ENCODE data around the gene VSIG8. TPM values are rescaled to one million over a fixed set of nuclear protein-coding genes. Genes with fewer than 3 reads are reported as not detected.

The VSIG8 gene
- total RNA-seq, 2 donors from 2014 or later = not detected

GRCh38 chr1:159859767-159860322 lies 2.6 kb downstream of the VSIG8 start:
- no peak for TF ChIP-seq CTCF (conservative IDR thresholded peaks at IDR 0.05)
- H3K9me3 Mint-ChIP-seq = no peaks in the 10 kb centered on the region
- H3K27ac Mint-ChIP-seq = no peak overlapping the region
- no peaks in the 10 kb centered on the region for H3K4me1 Mint-ChIP-seq
- Histone ChIP-seq H3K27ac (ENCODE audit: low read depth, low read length) (no peak overlapping the region), H3K4me1 (ENCODE audit: control insufficient read depth, insufficient read depth, low read length) (no peaks in the 10 kb centered on the region), H3K4me3 (ENCODE audit: low read length) (no peak overlapping the region), H3K36me3 (ENCODE audit: control insufficient read depth, insufficient read depth, low read length) (no peaks in the 10 kb centered on the region), H3K9me3 (ENCODE audit: control insufficient read depth, low read length) (no peaks in the 10 kb centered on the region), H3K27me3 (ENCODE audit: control insufficient read depth, insufficient read depth, low read length, poor library complexity, severe bottlenecking) (peaks cover 36% of the 10 kb centered on the region), H3K9ac (ENCODE audit: extremely low read depth, low read length, poor library complexity, severe bottlenecking) (no peak overlapping the region)
- H3K36me3 Mint-ChIP-seq (ENCODE audit: low read depth) = no peaks in the 10 kb centered on the region
- no peak overlapping the region for H3K4me3 Mint-ChIP-seq
- H3K27me3 Mint-ChIP-seq (ENCODE audit: insufficient read depth) = peaks cover 60% of the 10 kb centered on the region
- no peak for DNase-seq
- WGBS, 2 experiments (ENCODE audit: insufficient coverage in 1 of 2, insufficient read length in 1 of 2) = 93 to 95% methylated on average over 6 to 7 of the region's 7 CpGs

- H3K9me3 Mint-ChIP-seq = no peaks in the 10 kb centered on the region
- H3K4me1 Mint-ChIP-seq = peaks cover 9% of the 10 kb centered on the region
- peaks cover 34% of the 10 kb centered on the region for H3K27me3 ChIP-seq (ENCODE audit: control insufficient read depth, insufficient read depth, low read length, poor library complexity, severe bottlenecking)
- WGBS, 2 experiments (ENCODE audit: insufficient coverage in 1 of 2, insufficient read length in 1 of 2) = 92 to 96% methylated on average over 5 to 6 of the region's 6 CpGs
- peaks cover 53% of the 10 kb centered on the region for H3K27me3 Mint-ChIP-seq (ENCODE audit: insufficient read depth)
- no peak overlapping the region for H3K27ac ChIP-seq (ENCODE audit: low read depth, low read length)
- no peak overlapping the region for H3K4me3 Mint-ChIP-seq
- H3K36me3 ChIP-seq (ENCODE audit: control insufficient read depth, insufficient read depth, low read length) = no peaks in the 10 kb centered on the region
- no peak overlapping the region for H3K9ac ChIP-seq (ENCODE audit: extremely low read depth, low read length, poor library complexity, severe bottlenecking)
- no peaks in the 10 kb centered on the region for H3K9me3 ChIP-seq (ENCODE audit: control insufficient read depth, low read length)
- no peaks in the 10 kb centered on the region for H3K36me3 Mint-ChIP-seq (ENCODE audit: low read depth)
- DNase-seq = no peak
- no peaks in the 10 kb centered on the region for H3K4me1 ChIP-seq (ENCODE audit: control insufficient read depth, insufficient read depth, low read length)
- H3K27ac Mint-ChIP-seq = no peak overlapping the region
- no peak for TF ChIP-seq CTCF (conservative IDR thresholded peaks at IDR 0.05)
- no peak overlapping the region for H3K4me3 ChIP-seq (ENCODE audit: low read length)
These were observed 4.6 kb downstream of the VSIG8 start for GRCh38 chr1:159857889-159858288.

- 94% methylated on average over 1 of the region's 1 CpG; no CpG with 5 or more reads in 1 of the 2 experiments for WGBS, 2 experiments (ENCODE audit: insufficient coverage in 1 of 2, insufficient read length in 1 of 2)
- H3K36me3 ChIP-seq (ENCODE audit: control insufficient read depth, insufficient read depth, low read length) = no peaks in the 10 kb centered on the region
- no peak overlapping the region for H3K9ac ChIP-seq (ENCODE audit: extremely low read depth, low read length, poor library complexity, severe bottlenecking)
- H3K4me3 Mint-ChIP-seq = no peak overlapping the region
- H3K4me3 ChIP-seq (ENCODE audit: low read length) = no peak overlapping the region
- H3K27ac Mint-ChIP-seq = no peak overlapping the region
- no peak for DNase-seq
- H3K4me1 ChIP-seq (ENCODE audit: control insufficient read depth, insufficient read depth, low read length) = peaks cover 2% of the 10 kb centered on the region
- no peaks in the 10 kb centered on the region for H3K9me3 Mint-ChIP-seq
- H3K36me3 Mint-ChIP-seq (ENCODE audit: low read depth) = no peaks in the 10 kb centered on the region
- peaks cover 48% of the 10 kb centered on the region for H3K27me3 Mint-ChIP-seq (ENCODE audit: insufficient read depth)
- TF ChIP-seq CTCF (conservative IDR thresholded peaks at IDR 0.05) = no peak
- no peaks in the 10 kb centered on the region for H3K9me3 ChIP-seq (ENCODE audit: control insufficient read depth, low read length)
- no peak overlapping the region for H3K27ac ChIP-seq (ENCODE audit: low read depth, low read length)
- H3K4me1 Mint-ChIP-seq = peaks cover 9% of the 10 kb centered on the region
- H3K27me3 ChIP-seq (ENCODE audit: control insufficient read depth, insufficient read depth, low read length, poor library complexity, severe bottlenecking) = peaks cover 30% of the 10 kb centered on the region
These were observed 5.9 kb downstream of the VSIG8 start for GRCh38 chr1:159856576-159856975.
